Measurements from ENCODE around the gene OR2G2.

DNA sequence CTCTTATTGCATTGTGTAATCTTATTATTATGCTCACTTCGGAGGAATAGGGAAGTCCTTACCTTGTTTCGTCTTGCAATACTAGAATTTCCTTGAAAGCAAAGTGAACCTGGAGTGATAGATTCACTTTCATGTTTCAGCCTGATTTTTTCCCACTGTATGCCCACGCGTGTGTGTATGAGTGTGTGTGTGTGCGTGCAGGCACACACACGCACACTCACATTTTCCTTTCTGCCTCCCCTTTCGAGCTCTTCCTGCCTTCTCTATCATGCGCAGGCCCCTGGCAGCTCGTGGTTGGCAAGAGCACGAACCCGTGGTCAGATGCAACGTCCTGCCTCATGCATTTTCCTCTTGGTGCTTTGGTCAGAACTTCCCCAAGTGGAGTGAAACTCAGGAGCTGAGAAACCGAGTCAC, 39.4 kb upstream of the OR2G2 start, which contains the start of gene GCSAML:
- TF ChIP-seq, protein P1, sequence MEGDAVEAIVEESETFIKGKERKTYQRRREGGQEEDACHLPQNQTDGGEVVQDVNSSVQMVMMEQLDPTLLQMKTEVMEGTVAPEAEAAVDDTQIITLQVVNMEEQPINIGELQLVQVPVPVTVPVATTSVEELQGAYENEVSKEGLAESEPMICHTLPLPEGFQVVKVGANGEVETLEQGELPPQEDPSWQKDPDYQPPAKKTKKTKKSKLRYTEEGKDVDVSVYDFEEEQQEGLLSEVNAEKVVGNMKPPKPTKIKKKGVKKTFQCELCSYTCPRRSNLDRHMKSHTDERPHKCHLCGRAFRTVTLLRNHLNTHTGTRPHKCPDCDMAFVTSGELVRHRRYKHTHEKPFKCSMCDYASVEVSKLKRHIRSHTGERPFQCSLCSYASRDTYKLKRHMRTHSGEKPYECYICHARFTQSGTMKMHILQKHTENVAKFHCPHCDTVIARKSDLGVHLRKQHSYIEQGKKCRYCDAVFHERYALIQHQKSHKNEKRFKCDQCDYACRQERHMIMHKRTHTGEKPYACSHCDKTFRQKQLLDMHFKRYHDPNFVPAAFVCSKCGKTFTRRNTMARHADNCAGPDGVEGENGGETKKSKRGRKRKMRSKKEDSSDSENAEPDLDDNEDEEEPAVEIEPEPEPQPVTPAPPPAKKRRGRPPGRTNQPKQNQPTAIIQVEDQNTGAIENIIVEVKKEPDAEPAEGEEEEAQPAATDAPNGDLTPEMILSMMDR (IDR thresholded peaks at IDR 0.05), result no peak
- no peak for TF ChIP-seq POLR2A (IDR thresholded peaks at IDR 0.05)

All from thyroid gland (tissue), 4 donors.